Peyer's patch (tissue), 4 donors: ENCODE measurements around the gene TYMP. TPM values are rescaled to one million over a fixed set of nuclear protein-coding genes. Genes with fewer than 3 reads are reported as not detected.

ENCODE experiments used
- DNase-seq, 3 donors: peaks; one replicate each; pipeline ENCODE4 v3.0.0-alpha.2; 2017 to 2019
- H3K27ac ChIP-seq, 4 donors: fragments of 200-600 bp; sonication (generic); one replicate each; pipeline ENCODE4 v1.5.1; 2016 to 2019
- H3K27me3 ChIP-seq, 2 donors: fragments of 200-600 bp; sonication (generic); one replicate each; pipeline ENCODE4 v1.5.1; 2019
- H3K36me3 ChIP-seq, 3 donors: fragments of 200-600 bp; sonication (generic); one replicate each; pipeline ENCODE4 v1.5.1; 2016 to 2019
- H3K4me1 ChIP-seq, 4 donors: fragments of 200-600 bp; sonication (generic); one replicate each; pipeline ENCODE4 v1.5.1; 2016 to 2019
- H3K4me3 ChIP-seq, 4 donors: fragments of 200-600 bp; sonication (generic); 1 replicate in 3 of 4; 2 replicates in 1 of 4; pipeline ENCODE4 v1.5.1; 2016 to 2019; ENCODE audit warnings: mild to moderate bottlenecking in 1 of 4
- H3K9me3 ChIP-seq, 4 donors: fragments of 200-600 bp; sonication (generic); one replicate each; pipeline ENCODE4 v1.5.1; 2016 to 2019; ENCODE audit warnings: mild to moderate bottlenecking in 1 of 4
- CTCF ChIP-seq, 6 experiments: fragments of 450-650 bp in 4 of 6; fragments of 200-600 bp in 2 of 6; sonication (generic) in 1 of 6; IDR thresholded peaks; one replicate each; pipeline ENCODE4 v1.5.1; 2017 to 2019; ENCODE audit warnings: antibody characterized with exemption in 6 of 6, mild to moderate bottlenecking in 3 of 6, moderate library complexity in 1 of 6
- POLR2A ChIP-seq, 2 donors: fragments of 450-650 bp; IDR thresholded peaks; one replicate each; pipeline ENCODE4 v1.5.1; 2017; ENCODE audit warnings: antibody characterized with exemption in 2 of 2, mild to moderate bottlenecking in 2 of 2, moderate library complexity in 2 of 2
- total RNA-seq, 4 donors: library from RNA; depleted of rRNA; stranded (reverse); fragments of >200 nt; gene quantifications; one replicate each; pipeline ENCODE4 v1.1.0, GENCODE V29; 2016

TYMP gene
- total RNA-seq, 4 donors from 2014 or later = 53.5 to 93.9 (median 88.3) TPM

- H3K4me3 ChIP-seq = no peak overlapping the region
- no peaks in the 10 kb centered on the region for H3K27me3 ChIP-seq
- peaks cover 0 to 31% (median 10%) of the 10 kb centered on the region in 4 donors for H3K4me1 ChIP-seq
- peaks cover 0 to 40% (median 0%) of the 10 kb centered on the region in 3 donors for H3K36me3 ChIP-seq
- H3K27ac ChIP-seq = no peak overlapping the region
- no peaks in the 10 kb centered on the region for H3K9me3 ChIP-seq
- no peak for TF ChIP-seq POLR2A (IDR thresholded peaks at IDR 0.05)
- TF ChIP-seq CTCF (IDR thresholded peaks at IDR 0.05) = no peak
- DNase-seq = no peak
Observed at GRCh38 chr22:50502628-50503474, 27.0 kb downstream of the TYMP start.

- TF ChIP-seq POLR2A (IDR thresholded peaks at IDR 0.05) = no peak
- Histone ChIP-seq H3K36me3 (peaks cover 0 to 40% (median 0%) of the 10 kb centered on the region in 3 donors), H3K4me3 (no peak overlapping the region), H3K27me3 (no peaks in the 10 kb centered on the region), H3K27ac (no peak overlapping the region), H3K9me3 (no peaks in the 10 kb centered on the region), H3K4me1 (peaks cover 0 to 37% (median 10%) of the 10 kb centered on the region in 4 donors)
- DNase-seq = no peak
Observed at GRCh38 chr22:50502096-50502495, 27.7 kb downstream of the TYMP start.

- Histone ChIP-seq H3K27ac (no peak overlapping the region), H3K36me3 (peaks cover 0 to 32% (median 0%) of the 10 kb centered on the region in 3 donors), H3K9me3 (no peaks in the 10 kb centered on the region), H3K4me1 (peaks cover 0 to 22% (median 2%) of the 10 kb centered on the region in 4 donors), H3K27me3 (no peaks in the 10 kb centered on the region), H3K4me3 (no peak overlapping the region)
- TF ChIP-seq POLR2A (IDR thresholded peaks at IDR 0.05) (no peak), CTCF (IDR thresholded peaks at IDR 0.05) (no peak)
- no peak for DNase-seq
Observed at GRCh38 chr22:50500452-50500851, 29.4 kb downstream of the TYMP start.

- Histone ChIP-seq H3K9me3 (no peaks in the 10 kb centered on the region), H3K4me3 (peak overlapping the region in 1 of 4 donors; percentile 16), H3K27me3 (no peaks in the 10 kb centered on the region), H3K4me1 (peaks cover 0 to 14% (median 2%) of the 10 kb centered on the region in 4 donors), H3K27ac (peak overlapping the region in 2 of 4 donors; percentile 42 to 57), H3K36me3 (peaks cover 0 to 15% (median 0%) of the 10 kb centered on the region in 3 donors)
- no peak for TF ChIP-seq POLR2A (IDR thresholded peaks at IDR 0.05)
- TF ChIP-seq CTCF (IDR thresholded peaks at IDR 0.05) = peak; percentile 45 to 80 (median 66)
- peak; percentile 70 to 89 (median 73) for DNase-seq
Observed at GRCh38 chr22:50498322-50498890, 31.4 kb downstream of the TYMP start.

GRCh38 chr22:50497093-50497492 lies 32.7 kb downstream of the TYMP start:
- peaks cover 0 to 2% (median 0%) of the 10 kb centered on the region in 3 donors for H3K36me3 ChIP-seq
- DNase-seq = no peak
- TF ChIP-seq CTCF (IDR thresholded peaks at IDR 0.05) = no peak
- TF ChIP-seq POLR2A (IDR thresholded peaks at IDR 0.05) = no peak
- peaks cover 0 to 14% (median 2%) of the 10 kb centered on the region in 4 donors for H3K4me1 ChIP-seq
- H3K9me3 ChIP-seq = no peaks in the 10 kb centered on the region
- H3K27ac ChIP-seq = no peak overlapping the region
- no peak overlapping the region for H3K4me3 ChIP-seq
- no peaks in the 10 kb centered on the region for H3K27me3 ChIP-seq
